Muscle layer of colon (tissue), 2 donors: ENCODE results near the gene GRID2.
"Not testable (repeated sequence)": the region's sequence is repeated elsewhere in the genome, so short reads cannot be mapped to it uniquely, and the experiment has no call there.

Source experiments
- H3K27ac ChIP-seq: one replicate; pipeline ENCODE4 v1.7.0; 2013; ENCODE audit warnings: low read depth, mild to moderate bottlenecking, low read length, moderate library complexity
- H3K27me3 ChIP-seq, 2 donors: one replicate each; pipeline ENCODE4 v1.7.0; 2013; ENCODE audit warnings: low read length in 2 of 2, mild to moderate bottlenecking in 2 of 2; ENCODE audit not compliant: insufficient read depth in 2 of 2, control insufficient read depth in 1 of 2
- H3K36me3 ChIP-seq: one replicate; pipeline ENCODE4 v1.7.0; 2013; ENCODE audit warnings: mild to moderate bottlenecking, low read length; ENCODE audit not compliant: insufficient read depth
- H3K4me1 ChIP-seq: one replicate; pipeline ENCODE4 v1.7.0; 2013; ENCODE audit warnings: mild to moderate bottlenecking, low read length; ENCODE audit not compliant: insufficient read depth
- H3K4me3 ChIP-seq, 2 donors: one replicate each; pipeline ENCODE4 v1.7.0; 2013; ENCODE audit warnings: low read length in 2 of 2, low read depth in 1 of 2, mild to moderate bottlenecking in 1 of 2, moderate library complexity in 1 of 2
- H3K9ac ChIP-seq: one replicate; pipeline ENCODE4 v1.7.0; 2013; ENCODE audit warnings: low read length
- H3K9me3 ChIP-seq: one replicate; pipeline ENCODE4 v1.7.0; 2013; ENCODE audit warnings: mild to moderate bottlenecking, low read length
- donor health status: abdominal sarcoma.
- donor health status: Adenocarcinoma of cecum.

The GRID2 gene

DNA sequence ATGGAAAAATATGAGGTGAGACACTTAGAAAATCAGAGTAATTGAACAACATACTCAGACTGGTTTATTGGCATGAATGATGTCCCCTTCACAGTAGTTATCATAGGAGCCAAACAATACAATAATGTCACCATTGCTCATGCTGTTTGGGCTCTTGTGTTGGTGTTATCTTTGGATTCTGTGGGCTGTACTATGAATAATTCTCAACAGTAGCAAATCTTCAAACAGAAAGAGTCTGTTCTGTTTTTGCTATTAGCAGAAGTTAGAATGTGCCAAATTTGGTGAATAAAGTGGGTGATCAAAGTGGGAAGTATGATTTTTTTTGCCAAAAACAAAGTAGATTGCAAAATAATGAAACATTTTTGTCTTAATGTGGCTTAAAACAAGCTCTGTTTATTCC, 58.3 kb downstream of the GRID2 start:
- no peak overlapping the region for H3K9ac ChIP-seq
- H3K9me3 ChIP-seq = no peaks in the 10 kb centered on the region
- H3K4me3 ChIP-seq = no peak overlapping the region
- H3K4me1 ChIP-seq = no peaks in the 10 kb centered on the region
- H3K36me3 ChIP-seq = no peaks in the 10 kb centered on the region
- H3K27ac ChIP-seq = no peak overlapping the region
- no peaks in the 10 kb centered on the region for H3K27me3 ChIP-seq

DNA sequence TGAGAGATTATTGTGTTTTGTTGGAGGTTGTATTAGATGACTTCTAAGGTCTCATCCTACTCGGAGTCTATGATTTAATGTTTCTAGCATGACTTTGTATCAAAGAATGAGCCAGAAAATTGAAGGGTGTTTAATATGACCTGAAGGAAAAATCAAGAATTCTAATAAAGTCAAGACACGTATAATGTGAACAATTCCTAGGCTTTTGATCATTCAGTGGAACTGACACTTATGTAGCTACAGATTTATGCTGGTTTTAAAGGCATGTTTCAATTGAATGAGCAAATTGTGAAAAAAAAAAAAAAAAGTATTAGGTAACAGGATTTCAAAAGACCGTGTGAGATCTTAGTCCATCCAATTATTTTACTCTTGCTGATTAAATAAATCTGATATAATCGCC, 64.9 kb downstream of the GRID2 start:
- no peak overlapping the region for H3K9ac ChIP-seq

DNA sequence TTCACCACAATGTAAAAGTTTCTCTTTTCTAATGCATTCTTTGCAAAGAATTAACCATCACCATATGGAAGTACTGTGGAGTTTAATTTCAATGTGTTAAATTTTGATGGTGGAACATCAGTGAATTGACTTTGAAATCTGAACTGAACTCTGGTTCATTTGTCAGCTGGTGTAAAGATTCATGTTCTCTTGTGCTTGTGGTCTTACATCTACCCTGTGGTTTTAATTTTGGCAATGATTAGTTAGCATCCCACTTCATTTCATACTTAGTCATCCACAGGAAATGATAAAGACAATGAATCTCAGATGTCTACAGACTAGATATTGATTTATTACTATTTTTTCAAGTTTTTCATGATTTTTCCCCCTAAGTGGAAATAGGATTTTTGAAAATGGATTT, 77.8 kb downstream of the GRID2 start:
- Histone ChIP-seq H3K9ac (no peak overlapping the region), H3K27ac (no peak overlapping the region)

More for the DNA sequence above, 64.9 kb downstream of the GRID2 start:
- Histone ChIP-seq H3K27ac (no peak overlapping the region), H3K9me3 (no peaks in the 10 kb centered on the region), H3K4me1 (no peaks in the 10 kb centered on the region), H3K4me3 (no peak overlapping the region), H3K27me3 (no peaks in the 10 kb centered on the region), H3K36me3 (no peaks in the 10 kb centered on the region)

DNA sequence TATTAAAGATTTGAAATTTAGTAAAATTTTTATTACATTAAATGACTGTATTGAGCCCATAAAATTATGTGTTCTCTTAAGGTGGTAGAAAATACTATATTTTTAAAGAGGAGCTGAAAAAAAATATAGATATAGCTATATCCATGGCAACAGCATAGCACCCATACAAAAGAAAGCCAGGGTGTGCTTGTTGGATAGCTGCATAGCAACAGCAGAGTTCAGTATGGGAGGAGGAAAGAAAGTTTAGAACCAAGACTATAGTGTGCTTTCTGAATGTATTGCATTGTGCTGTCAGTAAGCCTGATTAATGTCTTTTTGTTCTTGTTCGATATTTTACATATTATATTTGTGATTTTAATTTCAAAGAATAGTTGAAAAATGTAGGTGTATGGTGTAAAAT, 78.4 kb downstream of the GRID2 start:
- H3K36me3 ChIP-seq = no peaks in the 10 kb centered on the region
- H3K27me3 ChIP-seq = no peaks in the 10 kb centered on the region
- H3K9me3 ChIP-seq = no peaks in the 10 kb centered on the region
- no peaks in the 10 kb centered on the region for H3K4me1 ChIP-seq
- H3K9ac ChIP-seq = no peak overlapping the region
- no peak overlapping the region for H3K27ac ChIP-seq
- H3K4me3 ChIP-seq = no peak overlapping the region

More for the DNA sequence above, 77.8 kb downstream of the GRID2 start:
- Histone ChIP-seq H3K4me1 (no peaks in the 10 kb centered on the region), H3K9me3 (no peaks in the 10 kb centered on the region), H3K4me3 (no peak overlapping the region), H3K36me3 (no peaks in the 10 kb centered on the region), H3K27me3 (no peaks in the 10 kb centered on the region)

DNA sequence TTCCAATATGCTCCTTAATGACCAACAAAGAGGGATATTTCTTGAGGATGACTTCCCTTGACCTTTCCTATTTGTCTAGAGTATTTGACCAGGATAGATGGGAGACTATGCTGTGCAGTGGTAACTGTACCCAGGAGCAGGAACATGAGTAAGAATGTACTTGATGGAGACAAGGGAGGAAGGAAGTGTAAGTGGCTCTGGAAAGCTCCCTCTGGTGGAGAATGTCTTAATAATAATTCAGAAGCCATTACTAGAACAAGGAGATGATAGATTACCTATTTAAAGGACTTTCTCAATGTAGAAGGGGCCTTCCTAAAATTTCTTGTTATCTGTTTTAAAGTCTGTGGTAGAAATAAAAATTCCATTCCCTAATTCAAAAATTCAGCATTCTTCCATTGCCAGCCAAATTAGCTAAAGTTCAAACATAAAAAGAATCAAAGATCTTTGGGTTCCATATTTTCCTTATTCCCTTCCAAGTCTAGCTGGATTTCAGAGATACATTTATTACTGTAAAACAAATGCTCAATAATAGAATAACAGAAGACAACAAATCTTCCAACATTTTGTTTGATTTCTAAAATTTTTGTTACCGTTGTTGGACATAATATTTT, 83.8 kb downstream of the GRID2 start:
- no peak overlapping the region for H3K4me3 ChIP-seq
- no peaks in the 10 kb centered on the region for H3K9me3 ChIP-seq
- H3K4me1 ChIP-seq = no peaks in the 10 kb centered on the region
- H3K27me3 ChIP-seq = no peaks in the 10 kb centered on the region
- no peak overlapping the region for H3K27ac ChIP-seq
- H3K36me3 ChIP-seq = no peaks in the 10 kb centered on the region
- H3K9ac ChIP-seq = no peak overlapping the region

DNA sequence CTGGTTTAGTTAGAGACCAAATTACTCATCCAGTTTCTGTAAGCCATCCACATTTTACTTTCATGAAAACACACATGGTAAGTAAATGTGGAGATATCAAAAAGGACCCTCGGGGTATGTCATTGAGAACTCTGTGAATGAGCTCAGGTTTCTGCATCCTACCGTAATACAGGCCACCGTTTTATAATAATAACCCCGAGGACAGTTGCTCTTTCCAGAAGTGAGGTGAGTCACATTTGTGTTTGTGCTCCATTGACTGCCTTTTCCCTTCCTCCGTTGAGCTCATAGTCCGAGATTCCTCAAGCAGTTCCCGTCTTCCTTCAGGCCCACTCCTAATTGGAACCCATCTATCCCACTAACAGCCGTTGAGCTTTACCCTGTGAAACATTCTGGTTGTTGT, 95.3 kb downstream of the GRID2 start:
- H3K27ac ChIP-seq = no peak overlapping the region
- H3K4me3 ChIP-seq = no peak overlapping the region
- H3K9ac ChIP-seq = no peak overlapping the region
- no peaks in the 10 kb centered on the region for H3K9me3 ChIP-seq
- H3K27me3 ChIP-seq = no peaks in the 10 kb centered on the region
- no peaks in the 10 kb centered on the region for H3K4me1 ChIP-seq
- no peaks in the 10 kb centered on the region for H3K36me3 ChIP-seq

DNA sequence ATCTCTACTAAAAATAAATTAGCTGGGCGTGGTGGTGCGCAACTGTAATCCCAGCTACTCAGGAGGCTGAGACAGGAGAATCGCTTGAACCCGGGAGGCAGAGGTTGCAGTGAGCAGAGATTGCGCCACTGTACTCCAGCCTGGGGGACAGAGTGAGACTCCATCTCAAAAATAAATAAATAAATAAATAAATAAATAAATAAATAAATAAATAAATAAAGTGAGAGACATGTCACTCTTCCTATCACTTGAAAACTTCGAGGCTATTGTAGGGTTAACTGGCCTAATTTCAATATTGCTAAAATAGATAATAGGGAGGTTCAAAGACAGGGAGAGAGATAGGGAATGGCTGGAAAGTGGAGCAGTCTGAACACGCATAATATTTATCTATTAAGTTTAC, 99.8 kb downstream of the GRID2 start:
- H3K4me3 ChIP-seq, H3K36me3 ChIP-seq, H3K27me3 ChIP-seq, H3K4me1 ChIP-seq, H3K27ac ChIP-seq, H3K9ac ChIP-seq, H3K9me3 ChIP-seq: not testable (repeated sequence)

DNA sequence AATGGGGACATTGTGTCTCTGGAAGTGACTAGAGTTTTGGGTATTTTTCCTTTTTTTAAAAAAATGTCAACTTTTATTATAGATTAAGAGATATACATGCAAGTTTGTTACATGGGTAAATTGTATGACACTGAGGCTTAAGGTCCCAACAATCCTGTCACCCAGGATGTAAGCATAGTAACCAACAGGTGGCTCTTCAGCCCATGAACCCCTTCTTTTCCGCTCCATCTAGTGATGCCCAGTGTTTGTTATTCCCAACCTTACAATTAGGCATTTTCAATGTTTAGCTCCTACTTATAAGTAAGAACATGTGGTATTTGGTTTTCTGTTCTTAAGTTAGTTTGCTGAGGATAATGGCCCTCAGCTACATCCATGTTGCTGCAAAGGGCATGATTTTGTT, 102.7 kb downstream of the GRID2 start:
- Histone ChIP-seq H3K9me3 (no peaks in the 10 kb centered on the region), H3K4me1 (no peaks in the 10 kb centered on the region), H3K27ac (no peak overlapping the region), H3K9ac (no peak overlapping the region), H3K4me3 (no peak overlapping the region), H3K27me3 (no peaks in the 10 kb centered on the region), H3K36me3 (no peaks in the 10 kb centered on the region)

DNA sequence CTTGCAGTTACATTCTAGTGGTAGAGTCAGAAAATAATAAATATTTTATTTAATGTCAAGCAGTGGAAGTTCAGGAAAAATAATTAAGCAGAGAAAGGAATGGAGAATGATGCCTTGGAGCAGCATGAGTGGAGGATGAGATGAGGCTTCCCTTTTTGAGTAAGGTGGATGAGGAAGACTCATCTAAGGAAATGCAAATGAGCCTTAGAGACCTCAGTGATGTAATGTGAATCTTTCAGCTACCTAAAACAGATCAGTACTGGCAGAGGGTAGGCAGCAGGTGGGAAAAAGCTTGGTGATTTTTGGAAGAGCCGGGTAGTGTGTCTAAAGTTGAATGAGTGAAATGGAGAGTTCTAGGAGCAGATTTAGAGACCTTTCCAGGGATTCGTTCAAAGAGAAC, 118.2 kb downstream of the GRID2 start:
- H3K27me3 ChIP-seq = no peaks in the 10 kb centered on the region
- no peak overlapping the region for H3K27ac ChIP-seq
- no peaks in the 10 kb centered on the region for H3K4me1 ChIP-seq
- H3K36me3 ChIP-seq = no peaks in the 10 kb centered on the region
- H3K4me3 ChIP-seq = no peak overlapping the region
- no peak overlapping the region for H3K9ac ChIP-seq
- H3K9me3 ChIP-seq = no peaks in the 10 kb centered on the region

DNA sequence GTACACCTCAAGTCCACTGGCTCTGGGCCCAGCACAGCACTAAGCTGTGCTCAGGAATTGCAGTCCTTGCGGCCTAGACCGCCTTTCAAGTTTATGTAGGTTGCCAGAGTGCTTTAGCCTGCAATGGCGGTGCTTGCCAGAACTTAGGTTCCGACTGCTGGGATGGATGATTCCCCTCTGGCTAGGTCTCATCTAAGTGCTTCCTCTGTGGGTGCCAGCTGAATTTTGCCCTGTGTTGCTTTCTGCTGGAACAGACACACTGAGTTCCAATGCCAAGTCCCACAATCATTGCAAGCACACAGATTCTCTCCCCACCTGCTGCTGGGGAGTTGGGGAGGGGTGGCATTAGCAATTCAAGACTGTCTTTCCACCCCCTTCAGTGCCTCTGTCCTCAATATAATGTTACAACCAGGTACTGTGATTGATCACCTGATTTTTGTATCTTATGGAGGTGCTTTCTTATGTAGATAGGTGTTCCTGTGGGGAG, 129.5 kb downstream of the GRID2 start:
- Histone ChIP-seq H3K27ac (no peak overlapping the region), H3K9me3 (no peaks in the 10 kb centered on the region), H3K36me3 (no peaks in the 10 kb centered on the region), H3K4me3 (no peak overlapping the region), H3K4me1 (no peaks in the 10 kb centered on the region), H3K9ac (no peak overlapping the region), H3K27me3 (no peaks in the 10 kb centered on the region)

DNA sequence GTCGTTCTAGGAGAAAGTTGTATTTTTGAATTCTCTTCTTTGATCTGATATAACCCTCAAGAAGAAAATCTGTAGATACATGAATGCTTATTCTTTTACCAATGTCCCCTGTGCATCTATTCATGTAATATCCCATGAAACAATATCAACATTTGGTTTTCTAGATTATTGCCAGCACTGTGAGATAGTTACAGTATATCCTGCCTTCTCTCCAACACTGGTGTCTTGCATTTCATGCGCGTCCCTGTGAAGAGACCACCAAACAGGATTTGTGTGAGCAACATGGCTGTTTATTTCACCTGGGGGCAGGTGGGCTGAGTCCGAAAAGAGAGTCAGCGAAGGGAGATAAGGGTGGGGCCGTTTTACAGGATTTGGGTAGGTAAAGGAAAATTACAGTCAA, 135.0 kb downstream of the GRID2 start:
- not testable (repeated sequence) for H3K27me3 ChIP-seq, H3K4me1 ChIP-seq, H3K36me3 ChIP-seq, H3K4me3 ChIP-seq, H3K9ac ChIP-seq, H3K27ac ChIP-seq, H3K9me3 ChIP-seq

DNA sequence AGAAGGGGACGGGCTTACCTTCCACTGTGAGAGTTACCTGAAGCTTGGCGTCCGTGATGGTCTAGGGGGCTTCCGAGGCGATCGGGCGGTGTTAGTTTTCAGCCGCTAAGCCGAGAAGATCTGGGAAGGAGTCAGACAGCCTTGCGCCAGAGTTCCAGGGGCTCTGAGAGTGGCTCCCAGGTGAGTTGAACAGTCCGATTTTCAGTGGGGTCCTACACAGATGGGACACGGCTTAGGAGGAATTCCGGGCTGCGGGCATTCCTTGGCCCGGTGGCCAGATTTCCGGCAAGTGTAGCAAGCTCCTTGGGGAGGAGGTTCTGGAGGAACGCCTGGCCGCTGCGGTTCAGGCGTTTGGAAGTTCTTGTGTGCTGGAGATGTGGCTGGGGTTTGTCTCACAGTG, 138.4 kb downstream of the GRID2 start:
- not testable (repeated sequence) for H3K36me3 ChIP-seq, H3K9me3 ChIP-seq, H3K4me3 ChIP-seq, H3K4me1 ChIP-seq, H3K27me3 ChIP-seq, H3K27ac ChIP-seq, H3K9ac ChIP-seq
